Measurements from ENCODE around the gene SCIN.

Gene SCIN

DNA sequence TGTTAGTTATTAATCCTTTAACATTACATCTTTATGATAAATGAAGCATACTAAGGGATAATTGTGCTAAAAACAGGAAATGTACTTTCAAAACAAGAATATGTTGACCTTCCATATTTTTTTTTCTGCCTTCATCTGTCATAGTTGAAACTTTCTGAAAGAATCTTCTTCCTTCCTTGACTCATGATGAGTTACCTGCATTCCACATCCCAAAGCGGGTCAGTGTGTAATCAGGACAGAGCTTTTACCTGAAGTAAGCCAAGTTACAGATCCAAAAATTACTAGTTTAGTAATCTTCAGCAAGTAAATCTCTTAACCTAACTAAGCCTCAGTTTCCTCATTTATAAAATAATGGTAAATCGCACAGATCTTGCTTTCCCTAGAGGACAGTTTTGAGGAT, 103.5 kb downstream of the SCIN start:
- TF ChIP-seq CTBP1 (IDR thresholded peaks at IDR 0.05; ENCODE audit: borderline replicate concordance) (no peak), TARDBP (IDR thresholded peaks at IDR 0.05) (no peak), L3MBTL2 (conservative IDR thresholded peaks at IDR 0.05) (no peak), ELF4 (IDR thresholded peaks at IDR 0.05) (no peak), ZNF384 (IDR thresholded peaks at IDR 0.05) (no peak), SP1 (IDR thresholded peaks at IDR 0.05) (no peak), HDGF (IDR thresholded peaks at IDR 0.05; ENCODE audit: borderline replicate concordance) (no peak), BHLHE40 (IDR thresholded peaks at IDR 0.05; ENCODE audit: borderline replicate concordance) (no peak), FOXA1 (IDR thresholded peaks at IDR 0.05) (no peak), FOXM1 (IDR thresholded peaks at IDR 0.05; ENCODE audit: borderline replicate concordance) (no peak), FOXK2 (IDR thresholded peaks at IDR 0.05) (no peak), ARNT (IDR thresholded peaks at IDR 0.05) (no peak), PKNOX1 (IDR thresholded peaks at IDR 0.05) (no peak)
- POLR2A ChIA-PET = no interaction called here
- no peak for DNase-seq (ENCODE audit: extremely low spot score)
- CTCF ChIA-PET = interaction anchor here (1.3 kb wide), 1 partner anchor 12 kb away, joined by 5 read pairs; no protein-coding TSS in a partner anchor

DNA sequence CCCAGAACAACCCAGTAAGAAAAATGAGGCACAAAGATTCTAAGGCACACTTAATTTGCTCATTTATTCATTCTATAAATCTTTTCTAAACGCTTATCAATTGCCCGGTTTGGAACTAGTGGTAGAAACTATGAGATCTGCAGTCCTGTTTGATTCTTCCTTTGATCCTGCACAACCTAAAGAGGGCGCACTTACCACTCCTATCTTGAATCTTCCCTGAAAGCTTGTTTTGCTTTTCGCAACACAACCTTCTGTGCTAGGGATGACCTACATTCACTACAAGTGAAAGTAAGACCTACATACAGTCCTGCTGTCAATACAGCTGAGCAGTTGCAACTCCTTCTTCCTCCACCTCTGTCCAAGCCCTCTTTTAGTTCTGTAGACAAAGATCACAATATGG, 104.3 kb downstream of the SCIN start:
- CTCF ChIA-PET = interaction anchor here (0.7 to 1.3 kb wide), 2 partner anchors 12 to 585 kb away, joined by 3 to 5 read pairs; no protein-coding TSS in a partner anchor
- peak; percentile 36 for DNase-seq (ENCODE audit: extremely low spot score)

DNA sequence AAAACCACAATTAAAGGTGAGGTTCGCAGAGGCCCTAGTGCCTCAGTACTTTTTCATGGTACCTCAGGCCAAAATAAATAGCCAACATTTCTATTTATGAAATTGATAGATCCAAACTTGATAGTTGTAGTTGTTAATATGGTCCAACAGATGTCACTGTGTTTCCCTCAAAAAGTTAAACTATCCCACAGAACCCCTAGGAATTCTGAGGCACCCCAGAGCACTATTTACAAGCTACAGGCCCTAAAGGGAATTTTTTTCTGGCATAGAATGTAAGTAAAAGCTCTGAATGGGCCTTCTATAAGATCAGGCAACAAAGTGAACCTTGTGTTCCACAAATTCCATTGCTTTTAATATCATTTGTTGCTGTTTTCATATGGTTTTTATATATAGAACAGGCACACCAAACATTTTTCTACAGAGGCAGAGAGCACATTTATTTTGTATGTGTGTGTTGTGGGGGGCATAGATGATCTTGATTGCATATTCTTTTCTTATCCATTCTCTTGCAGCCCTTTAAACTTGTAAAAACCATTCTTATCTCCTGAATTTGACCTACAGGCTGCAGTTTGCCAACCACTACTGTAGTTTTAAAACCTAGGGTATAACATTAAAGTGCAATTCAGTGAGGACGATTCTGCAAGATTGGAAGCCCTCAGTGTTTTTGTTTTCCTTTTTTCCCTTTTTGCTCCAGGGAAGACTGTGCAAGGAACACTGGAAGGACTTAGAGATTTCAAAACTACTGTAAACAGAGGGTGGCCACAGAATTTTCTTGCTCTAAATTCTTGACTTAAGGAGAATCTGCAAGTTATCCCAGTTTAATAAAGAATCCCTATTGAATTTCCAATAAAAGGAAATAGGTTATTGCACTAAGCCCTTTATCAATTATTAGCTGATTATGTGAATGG, 113.4 kb downstream of the SCIN start:
- POLR2A ChIA-PET = no interaction called here
- CTCF ChIA-PET = no interaction called here
- TF ChIP-seq NFRKB (IDR thresholded peaks at IDR 0.05) (no peak), HDGF (IDR thresholded peaks at IDR 0.05; ENCODE audit: borderline replicate concordance) (no peak), BHLHE40 (IDR thresholded peaks at IDR 0.05; ENCODE audit: borderline replicate concordance) (no peak), ZNF384 (IDR thresholded peaks at IDR 0.05) (no peak), L3MBTL2 (conservative IDR thresholded peaks at IDR 0.05) (no peak), FOXA1 (IDR thresholded peaks at IDR 0.05) (no peak), PKNOX1 (IDR thresholded peaks at IDR 0.05) (no peak), FOXK2 (IDR thresholded peaks at IDR 0.05) (no peak), LEF1 (IDR thresholded peaks at IDR 0.05; ENCODE audit: borderline replicate concordance) (no peak), TARDBP (IDR thresholded peaks at IDR 0.05) (no peak), CTBP1 (IDR thresholded peaks at IDR 0.05; ENCODE audit: borderline replicate concordance) (no peak), SUZ12 (IDR thresholded peaks at IDR 0.05) (no peak)
- DNase-seq (ENCODE audit: extremely low spot score) = no peak

More for the DNA sequence above, 104.3 kb downstream of the SCIN start:
- POLR2A ChIA-PET = no interaction called here
- TF ChIP-seq LEF1 (IDR thresholded peaks at IDR 0.05; ENCODE audit: borderline replicate concordance) = peak; percentile 80; the same call in 1 of the 2 replicates
- TF ChIP-seq BHLHE40 (IDR thresholded peaks at IDR 0.05; ENCODE audit: borderline replicate concordance) = no peak

GRCh38 chr7:12684733-12685132, 114.2 kb downstream of the SCIN start:
- no peak for DNase-seq (ENCODE audit: extremely low spot score)
- ChIA-PET CTCF (interaction anchor here (0.6 kb wide), 1 partner anchor 272 kb away, joined by 3 read pairs; no protein-coding TSS in a partner anchor), POLR2A (no interaction called here)
- TF ChIP-seq NFRKB (IDR thresholded peaks at IDR 0.05) = no peak
- no peak for TF ChIP-seq ELF4 (IDR thresholded peaks at IDR 0.05)
- no peak for TF ChIP-seq SUZ12 (IDR thresholded peaks at IDR 0.05)
- TF ChIP-seq CTBP1 (IDR thresholded peaks at IDR 0.05; ENCODE audit: borderline replicate concordance) = no peak
- no peak for TF ChIP-seq PKNOX1 (IDR thresholded peaks at IDR 0.05)
- TF ChIP-seq LEF1 (IDR thresholded peaks at IDR 0.05; ENCODE audit: borderline replicate concordance) = no peak
- TF ChIP-seq ARNT (IDR thresholded peaks at IDR 0.05) = no peak
- no peak for TF ChIP-seq BHLHE40 (IDR thresholded peaks at IDR 0.05; ENCODE audit: borderline replicate concordance)
- no peak for TF ChIP-seq SP1 (IDR thresholded peaks at IDR 0.05)
- TF ChIP-seq FOXA1 (IDR thresholded peaks at IDR 0.05) = no peak
- TF ChIP-seq HDGF (IDR thresholded peaks at IDR 0.05; ENCODE audit: borderline replicate concordance) = no peak
- TF ChIP-seq FOXK2 (IDR thresholded peaks at IDR 0.05) = no peak
- no peak for TF ChIP-seq TARDBP (IDR thresholded peaks at IDR 0.05)
- no peak for TF ChIP-seq ZNF384 (IDR thresholded peaks at IDR 0.05)
- TF ChIP-seq L3MBTL2 (conservative IDR thresholded peaks at IDR 0.05) = no peak
- TF ChIP-seq FOXM1 (IDR thresholded peaks at IDR 0.05; ENCODE audit: borderline replicate concordance) = no peak

DNA sequence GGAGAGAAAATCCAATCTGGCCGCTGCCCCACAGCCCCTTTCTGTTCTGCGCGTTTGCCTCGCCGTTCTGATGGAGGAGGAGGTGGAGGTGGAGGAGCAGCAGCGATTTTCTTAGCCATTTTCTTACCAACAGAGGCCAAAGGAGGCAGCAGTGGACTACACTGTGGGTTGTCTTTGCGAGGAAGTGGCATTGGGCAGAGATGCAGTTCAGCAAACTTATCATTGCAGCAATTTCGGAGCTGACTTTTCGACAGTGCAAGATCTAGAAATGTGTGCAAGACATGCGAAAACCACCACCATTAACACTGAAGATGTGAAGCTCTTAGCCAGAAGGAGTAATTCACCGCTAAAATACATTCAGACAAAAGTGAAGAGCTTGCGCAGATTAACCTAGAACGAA, 115.0 kb downstream of the SCIN start:
- TF ChIP-seq FOXK2 (IDR thresholded peaks at IDR 0.05) = no peak
- no peak for TF ChIP-seq L3MBTL2 (conservative IDR thresholded peaks at IDR 0.05)
- no peak for TF ChIP-seq ZNF384 (IDR thresholded peaks at IDR 0.05)
- no peak for TF ChIP-seq NFRKB (IDR thresholded peaks at IDR 0.05)
- TF ChIP-seq SUZ12 (IDR thresholded peaks at IDR 0.05) = no peak
- TF ChIP-seq BHLHE40 (IDR thresholded peaks at IDR 0.05; ENCODE audit: borderline replicate concordance) = no peak
- TF ChIP-seq SP1 (IDR thresholded peaks at IDR 0.05) = no peak
- no peak for TF ChIP-seq ELF4 (IDR thresholded peaks at IDR 0.05)
- TF ChIP-seq ARNT (IDR thresholded peaks at IDR 0.05) = no peak
- no peak for TF ChIP-seq FOXM1 (IDR thresholded peaks at IDR 0.05; ENCODE audit: borderline replicate concordance)
- no peak for TF ChIP-seq FOXA1 (IDR thresholded peaks at IDR 0.05)
- no peak for TF ChIP-seq TARDBP (IDR thresholded peaks at IDR 0.05)
- no peak for TF ChIP-seq HDGF (IDR thresholded peaks at IDR 0.05; ENCODE audit: borderline replicate concordance)
- no peak for TF ChIP-seq PKNOX1 (IDR thresholded peaks at IDR 0.05)
- no peak for TF ChIP-seq LEF1 (IDR thresholded peaks at IDR 0.05; ENCODE audit: borderline replicate concordance)
- no peak for TF ChIP-seq CTBP1 (IDR thresholded peaks at IDR 0.05; ENCODE audit: borderline replicate concordance)
- ChIA-PET POLR2A (no interaction called here), CTCF (interaction anchor here (2.3 kb wide), 1 partner anchor 432 kb away, joined by 8 read pairs; no protein-coding TSS in a partner anchor)
- peak; percentile 7 for DNase-seq (ENCODE audit: extremely low spot score)

All from HEK293T (cell line).